ENCODE results near the gene APLP2. TPM values are rescaled to one million over a fixed set of nuclear protein-coding genes. Genes with fewer than 3 reads are reported as not detected.

Gene APLP2
- total and polyA plus RNA-seq, 2 experiments from 2014 or later: 322 to 362 TPM

DNA sequence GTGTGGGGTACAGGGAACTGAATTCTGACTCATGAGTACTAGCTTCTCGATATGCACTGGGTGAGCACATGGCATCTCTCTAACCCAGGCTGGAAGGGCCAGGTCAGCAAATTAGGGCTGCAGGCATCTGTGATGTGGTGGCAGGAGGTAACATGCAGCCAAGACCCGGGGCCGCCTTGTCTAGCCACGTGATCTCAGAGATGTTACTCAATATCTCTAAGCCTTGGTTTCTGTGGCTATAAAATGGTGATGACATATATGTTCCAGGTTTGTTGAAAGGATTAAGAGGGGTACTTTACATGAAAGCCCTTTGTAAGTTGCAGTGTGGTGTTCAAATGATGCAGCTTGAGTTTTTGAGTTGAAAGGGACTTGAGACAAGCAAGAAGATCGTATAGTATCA, 93.0 kb downstream of the APLP2 start:
- H3K36me3 ChIP-seq (ENCODE audit: insufficient read depth): no peaks in the 10 kb centered on the region; the same call in 1 of the 2 replicates
- no peaks in the 10 kb centered on the region; the same call in 2 of the 3 replicates for H3K9me3 Mint-ChIP-seq
- no peak overlapping the region for H3K27ac ChIP-seq (ENCODE audit: low read depth)
- no peaks in the 10 kb centered on the region; the same call in 2 of the 3 replicates for H3K36me3 Mint-ChIP-seq (ENCODE audit: low read depth)
- no peak overlapping the region for H3K27ac Mint-ChIP-seq
- no peaks in the 10 kb centered on the region for H3K9me2 ChIP-seq (ENCODE audit: insufficient read depth)
- ATAC-seq: no peak
- no peak overlapping the region for H3K4me3 Mint-ChIP-seq
- no peak overlapping the region for H2AFZ ChIP-seq
- no peak overlapping the region for H3K4me3 ChIP-seq
- no peak overlapping the region for H3K4me2 ChIP-seq
- peaks cover 42% of the 10 kb centered on the region for H3K27me3 ChIP-seq (ENCODE audit: insufficient read depth)
- peaks cover 27% of the 10 kb centered on the region for H3K4me1 ChIP-seq (ENCODE audit: insufficient read depth)
- no peak for DNase-seq (ENCODE audit: low spot score)
- peaks cover 39% of the 10 kb centered on the region for H3K4me1 Mint-ChIP-seq
- peaks cover 40% of the 10 kb centered on the region for H3K27me3 Mint-ChIP-seq (ENCODE audit: insufficient read depth, low read depth, poor library complexity)
- TF ChIP-seq, protein P1, sequence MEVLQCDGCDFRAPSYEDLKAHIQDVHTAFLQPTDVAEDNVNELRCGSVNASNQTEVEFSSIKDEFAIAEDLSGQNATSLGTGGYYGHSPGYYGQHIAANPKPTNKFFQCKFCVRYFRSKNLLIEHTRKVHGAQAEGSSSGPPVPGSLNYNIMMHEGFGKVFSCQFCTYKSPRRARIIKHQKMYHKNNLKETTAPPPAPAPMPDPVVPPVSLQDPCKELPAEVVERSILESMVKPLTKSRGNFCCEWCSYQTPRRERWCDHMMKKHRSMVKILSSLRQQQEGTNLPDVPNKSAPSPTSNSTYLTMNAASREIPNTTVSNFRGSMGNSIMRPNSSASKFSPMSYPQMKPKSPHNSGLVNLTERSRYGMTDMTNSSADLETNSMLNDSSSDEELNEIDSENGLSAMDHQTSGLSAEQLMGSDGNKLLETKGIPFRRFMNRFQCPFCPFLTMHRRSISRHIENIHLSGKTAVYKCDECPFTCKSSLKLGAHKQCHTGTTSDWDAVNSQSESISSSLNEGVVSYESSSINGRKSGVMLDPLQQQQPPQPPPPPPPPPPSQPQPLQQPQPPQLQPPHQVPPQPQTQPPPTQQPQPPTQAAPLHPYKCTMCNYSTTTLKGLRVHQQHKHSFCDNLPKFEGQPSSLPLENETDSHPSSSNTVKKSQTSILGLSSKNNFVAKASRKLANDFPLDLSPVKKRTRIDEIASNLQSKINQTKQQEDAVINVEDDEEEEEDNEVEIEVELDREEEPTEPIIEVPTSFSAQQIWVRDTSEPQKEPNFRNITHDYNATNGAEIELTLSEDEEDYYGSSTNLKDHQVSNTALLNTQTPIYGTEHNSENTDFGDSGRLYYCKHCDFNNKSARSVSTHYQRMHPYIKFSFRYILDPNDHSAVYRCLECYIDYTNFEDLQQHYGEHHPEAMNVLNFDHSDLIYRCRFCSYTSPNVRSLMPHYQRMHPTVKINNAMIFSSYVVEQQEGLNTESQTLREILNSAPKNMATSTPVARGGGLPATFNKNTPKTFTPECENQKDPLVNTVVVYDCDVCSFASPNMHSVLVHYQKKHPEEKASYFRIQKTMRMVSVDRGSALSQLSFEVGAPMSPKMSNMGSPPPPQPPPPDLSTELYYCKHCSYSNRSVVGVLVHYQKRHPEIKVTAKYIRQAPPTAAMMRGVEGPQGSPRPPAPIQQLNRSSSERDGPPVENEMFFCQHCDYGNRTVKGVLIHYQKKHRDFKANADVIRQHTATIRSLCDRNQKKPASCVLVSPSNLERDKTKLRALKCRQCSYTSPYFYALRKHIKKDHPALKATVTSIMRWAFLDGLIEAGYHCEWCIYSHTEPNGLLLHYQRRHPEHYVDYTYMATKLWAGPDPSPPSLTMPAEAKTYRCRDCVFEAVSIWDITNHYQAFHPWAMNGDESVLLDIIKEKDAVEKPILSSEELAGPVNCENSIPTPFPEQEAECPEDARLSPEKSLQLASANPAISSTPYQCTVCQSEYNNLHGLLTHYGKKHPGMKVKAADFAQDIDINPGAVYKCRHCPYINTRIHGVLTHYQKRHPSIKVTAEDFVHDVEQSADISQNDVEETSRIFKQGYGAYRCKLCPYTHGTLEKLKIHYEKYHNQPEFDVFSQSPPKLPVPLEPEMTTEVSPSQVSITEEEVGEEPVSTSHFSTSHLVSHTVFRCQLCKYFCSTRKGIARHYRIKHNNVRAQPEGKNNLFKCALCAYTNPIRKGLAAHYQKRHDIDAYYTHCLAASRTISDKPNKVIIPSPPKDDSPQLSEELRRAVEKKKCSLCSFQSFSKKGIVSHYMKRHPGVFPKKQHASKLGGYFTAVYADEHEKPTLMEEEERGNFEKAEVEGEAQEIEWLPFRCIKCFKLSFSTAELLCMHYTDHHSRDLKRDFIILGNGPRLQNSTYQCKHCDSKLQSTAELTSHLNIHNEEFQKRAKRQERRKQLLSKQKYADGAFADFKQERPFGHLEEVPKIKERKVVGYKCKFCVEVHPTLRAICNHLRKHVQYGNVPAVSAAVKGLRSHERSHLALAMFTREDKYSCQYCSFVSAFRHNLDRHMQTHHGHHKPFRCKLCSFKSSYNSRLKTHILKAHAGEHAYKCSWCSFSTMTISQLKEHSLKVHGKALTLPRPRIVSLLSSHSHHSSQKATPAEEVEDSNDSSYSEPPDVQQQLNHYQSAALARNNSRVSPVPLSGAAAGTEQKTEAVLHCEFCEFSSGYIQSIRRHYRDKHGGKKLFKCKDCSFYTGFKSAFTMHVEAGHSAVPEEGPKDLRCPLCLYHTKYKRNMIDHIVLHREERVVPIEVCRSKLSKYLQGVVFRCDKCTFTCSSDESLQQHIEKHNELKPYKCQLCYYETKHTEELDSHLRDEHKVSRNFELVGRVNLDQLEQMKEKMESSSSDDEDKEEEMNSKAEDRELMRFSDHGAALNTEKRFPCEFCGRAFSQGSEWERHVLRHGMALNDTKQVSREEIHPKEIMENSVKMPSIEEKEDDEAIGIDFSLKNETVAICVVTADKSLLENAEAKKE (CRISPR knock-in tag; IDR thresholded peaks at IDR 0.05): no peak
- no peak for TF ChIP-seq CREB1 (CRISPR knock-in tag; IDR thresholded peaks at IDR 0.05; ENCODE audit: low read depth)
- TF ChIP-seq POLR2AphosphoS5 (IDR thresholded peaks at IDR 0.05; ENCODE audit: low read depth): no peak
- TF ChIP-seq EZH2phosphoT487 (IDR thresholded peaks at IDR 0.05; ENCODE audit: unreplicated experiment): no peak
- TF ChIP-seq JUNB (IDR thresholded peaks at IDR 0.05; ENCODE audit: unreplicated experiment): no peak
- no peak for TF ChIP-seq STAT1 (IDR thresholded peaks at IDR 0.05; ENCODE audit: unreplicated experiment)
- TF ChIP-seq, protein P2, sequence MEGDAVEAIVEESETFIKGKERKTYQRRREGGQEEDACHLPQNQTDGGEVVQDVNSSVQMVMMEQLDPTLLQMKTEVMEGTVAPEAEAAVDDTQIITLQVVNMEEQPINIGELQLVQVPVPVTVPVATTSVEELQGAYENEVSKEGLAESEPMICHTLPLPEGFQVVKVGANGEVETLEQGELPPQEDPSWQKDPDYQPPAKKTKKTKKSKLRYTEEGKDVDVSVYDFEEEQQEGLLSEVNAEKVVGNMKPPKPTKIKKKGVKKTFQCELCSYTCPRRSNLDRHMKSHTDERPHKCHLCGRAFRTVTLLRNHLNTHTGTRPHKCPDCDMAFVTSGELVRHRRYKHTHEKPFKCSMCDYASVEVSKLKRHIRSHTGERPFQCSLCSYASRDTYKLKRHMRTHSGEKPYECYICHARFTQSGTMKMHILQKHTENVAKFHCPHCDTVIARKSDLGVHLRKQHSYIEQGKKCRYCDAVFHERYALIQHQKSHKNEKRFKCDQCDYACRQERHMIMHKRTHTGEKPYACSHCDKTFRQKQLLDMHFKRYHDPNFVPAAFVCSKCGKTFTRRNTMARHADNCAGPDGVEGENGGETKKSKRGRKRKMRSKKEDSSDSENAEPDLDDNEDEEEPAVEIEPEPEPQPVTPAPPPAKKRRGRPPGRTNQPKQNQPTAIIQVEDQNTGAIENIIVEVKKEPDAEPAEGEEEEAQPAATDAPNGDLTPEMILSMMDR (conservative IDR thresholded peaks at IDR 0.05; ENCODE audit: low read depth in 2 of 2): no peak
- no peak for TF ChIP-seq ZNF331 (CRISPR knock-in tag; IDR thresholded peaks at IDR 0.05; ENCODE audit: low read depth)
- no peak for TF ChIP-seq ZNF114 (CRISPR knock-in tag; IDR thresholded peaks at IDR 0.05)
- TF ChIP-seq, protein P3, sequence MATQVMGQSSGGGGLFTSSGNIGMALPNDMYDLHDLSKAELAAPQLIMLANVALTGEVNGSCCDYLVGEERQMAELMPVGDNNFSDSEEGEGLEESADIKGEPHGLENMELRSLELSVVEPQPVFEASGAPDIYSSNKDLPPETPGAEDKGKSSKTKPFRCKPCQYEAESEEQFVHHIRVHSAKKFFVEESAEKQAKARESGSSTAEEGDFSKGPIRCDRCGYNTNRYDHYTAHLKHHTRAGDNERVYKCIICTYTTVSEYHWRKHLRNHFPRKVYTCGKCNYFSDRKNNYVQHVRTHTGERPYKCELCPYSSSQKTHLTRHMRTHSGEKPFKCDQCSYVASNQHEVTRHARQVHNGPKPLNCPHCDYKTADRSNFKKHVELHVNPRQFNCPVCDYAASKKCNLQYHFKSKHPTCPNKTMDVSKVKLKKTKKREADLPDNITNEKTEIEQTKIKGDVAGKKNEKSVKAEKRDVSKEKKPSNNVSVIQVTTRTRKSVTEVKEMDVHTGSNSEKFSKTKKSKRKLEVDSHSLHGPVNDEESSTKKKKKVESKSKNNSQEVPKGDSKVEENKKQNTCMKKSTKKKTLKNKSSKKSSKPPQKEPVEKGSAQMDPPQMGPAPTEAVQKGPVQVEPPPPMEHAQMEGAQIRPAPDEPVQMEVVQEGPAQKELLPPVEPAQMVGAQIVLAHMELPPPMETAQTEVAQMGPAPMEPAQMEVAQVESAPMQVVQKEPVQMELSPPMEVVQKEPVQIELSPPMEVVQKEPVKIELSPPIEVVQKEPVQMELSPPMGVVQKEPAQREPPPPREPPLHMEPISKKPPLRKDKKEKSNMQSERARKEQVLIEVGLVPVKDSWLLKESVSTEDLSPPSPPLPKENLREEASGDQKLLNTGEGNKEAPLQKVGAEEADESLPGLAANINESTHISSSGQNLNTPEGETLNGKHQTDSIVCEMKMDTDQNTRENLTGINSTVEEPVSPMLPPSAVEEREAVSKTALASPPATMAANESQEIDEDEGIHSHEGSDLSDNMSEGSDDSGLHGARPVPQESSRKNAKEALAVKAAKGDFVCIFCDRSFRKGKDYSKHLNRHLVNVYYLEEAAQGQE (IDR thresholded peaks at IDR 0.05; ENCODE audit: unreplicated experiment): no peak
- H4K20me1 ChIP-seq (replicated peaks; ENCODE audit: insufficient read depth): peaks cover 9% of the 10 kb centered on the region; the same call in 1 of the 2 replicates
- peaks cover 8% of the 10 kb centered on the region; the same call in 1 of the 2 replicates for H3K79me2 ChIP-seq (replicated peaks; ENCODE audit: insufficient read depth)
- H3F3A ChIP-seq (replicated peaks; ENCODE audit: low read depth): peaks cover 8% of the 10 kb centered on the region; the same call in 1 of the 2 replicates

Measured in GM23338 (cell line).